H9 (cell line): Measurements from ENCODE around the gene ZNF235. TPM values are rescaled to one million over a fixed set of nuclear protein-coding genes. Genes with fewer than 3 reads are reported as not detected.

Experiments
- DNase-seq: peaks from one replicate; pipeline ENCODE4 v3.0.0-alpha.2; 2017
- H2AFZ ChIP-seq: one replicate; pipeline ENCODE4 v1.6.1; 2013; ENCODE audit warnings: mild to moderate bottlenecking, low read length, control low read depth, moderate library complexity
- H2AK5ac ChIP-seq: 2 replicates; pipeline ENCODE4 v1.6.1; 2013; ENCODE audit warnings: low read length, control low read depth, mixed read lengths; ENCODE audit not compliant: insufficient read length
- H2BK120ac ChIP-seq: one replicate; pipeline ENCODE4 v1.6.1; 2013; ENCODE audit warnings: low read depth, mild to moderate bottlenecking, low read length, control low read depth, inconsistent platforms; ENCODE audit not compliant: poor library complexity, severe bottlenecking
- H2BK12ac ChIP-seq: 2 replicates; pipeline ENCODE4 v1.6.1; 2013; ENCODE audit warnings: low read length, control low read depth, mixed read lengths, low read depth; ENCODE audit not compliant: insufficient read length
- H2BK15ac ChIP-seq: 2 replicates; pipeline ENCODE4 v1.6.1; 2013; ENCODE audit warnings: low read depth, low read length, control low read depth
- H2BK20ac ChIP-seq: one replicate; pipeline ENCODE4 v1.6.1; 2013; ENCODE audit warnings: low read depth, mild to moderate bottlenecking, low read length, control low read depth, inconsistent platforms; ENCODE audit not compliant: poor library complexity, severe bottlenecking
- H2BK5ac ChIP-seq: 2 replicates; pipeline ENCODE4 v1.6.1; 2013; ENCODE audit warnings: low read length, control low read depth, mixed read lengths; ENCODE audit not compliant: insufficient read length
- H3K14ac ChIP-seq: 2 replicates; pipeline ENCODE4 v1.6.1; 2013; ENCODE audit warnings: low read length, control low read depth; ENCODE audit not compliant: insufficient read depth
- H3K18ac ChIP-seq: 2 replicates; pipeline ENCODE4 v1.6.1; 2013; ENCODE audit warnings: low read depth, mild to moderate bottlenecking, mixed read lengths, low read length, control low read depth; ENCODE audit not compliant: insufficient read length
- H3K23ac ChIP-seq: 2 replicates; pipeline ENCODE4 v1.6.1; 2013; ENCODE audit warnings: low read length, control low read depth, mixed read lengths, low read depth; ENCODE audit not compliant: insufficient read length
- H3K23me2 ChIP-seq: 2 replicates; pipeline ENCODE4 v1.6.1; 2013; ENCODE audit warnings: low read depth, mild to moderate bottlenecking, mixed read lengths, low read length, control low read depth; ENCODE audit not compliant: insufficient read length, poor library complexity, severe bottlenecking
- H3K27ac ChIP-seq: 2 replicates; pipeline ENCODE4 v1.5.1; 2013; ENCODE audit warnings: low read length, control low read depth, mixed read lengths, low read depth; ENCODE audit not compliant: insufficient read length
- H3K27me3 ChIP-seq: 2 replicates; pipeline ENCODE4 v1.6.1; 2013; ENCODE audit warnings: low read length, control low read depth, inconsistent platforms; ENCODE audit not compliant: insufficient read depth
- H3K4ac ChIP-seq: 2 replicates; pipeline ENCODE4 v1.6.1; 2013; ENCODE audit warnings: low read depth, mild to moderate bottlenecking, control low read depth, inconsistent platforms, low read length, moderate library complexity
- H3K4me1 ChIP-seq: 2 replicates; pipeline ENCODE4 v1.6.1; 2013; ENCODE audit warnings: low read length, control low read depth, inconsistent platforms; ENCODE audit not compliant: insufficient read depth
- H3K4me2 ChIP-seq: 2 replicates; pipeline ENCODE4 v1.6.1; 2013; ENCODE audit warnings: low read length, control low read depth, mixed read lengths; ENCODE audit not compliant: insufficient read length, insufficient read depth
- H3K56ac ChIP-seq: 2 replicates; pipeline ENCODE4 v1.6.1; 2013; ENCODE audit warnings: low read depth, mild to moderate bottlenecking, mixed read lengths, low read length, control low read depth; ENCODE audit not compliant: insufficient read length
- H3K79me1 ChIP-seq: 2 replicates; pipeline ENCODE4 v1.6.1; 2013; ENCODE audit warnings: low read depth, mild to moderate bottlenecking, moderate library complexity, low read length, control low read depth, inconsistent platforms; ENCODE audit not compliant: insufficient read depth, poor library complexity, severe bottlenecking
- H3K79me2 ChIP-seq: 2 replicates; pipeline ENCODE4 v1.6.1; 2013; ENCODE audit warnings: low read length, control low read depth, inconsistent platforms; ENCODE audit not compliant: insufficient read depth
- H3K9ac ChIP-seq: 2 replicates; pipeline ENCODE4 v1.6.1; 2013; ENCODE audit warnings: low read length, control low read depth, mixed read lengths; ENCODE audit not compliant: insufficient read length; ENCODE audit errors: extremely low read depth
- H3K9me3 ChIP-seq: one replicate; pipeline ENCODE4 v1.6.1; 2013; ENCODE audit warnings: low read depth, low read length, inconsistent platforms; ENCODE audit not compliant: control insufficient read depth
- H3T11ph ChIP-seq: one replicate; pipeline ENCODE4 v1.6.1; 2013; ENCODE audit warnings: mild to moderate bottlenecking, low read length, control low read depth, inconsistent platforms
- H4K20me1 ChIP-seq: one replicate; pipeline ENCODE4 v1.6.1; 2013; ENCODE audit not compliant: control insufficient read depth, insufficient read length, insufficient read depth
- H4K5ac ChIP-seq: 2 replicates; pipeline ENCODE4 v1.6.1; 2013; ENCODE audit warnings: low read depth, mild to moderate bottlenecking, mixed read lengths, low read length, control low read depth; ENCODE audit not compliant: insufficient read length
- H4K8ac ChIP-seq: replicated peaks from 2 replicates; pipeline ENCODE4 v1.6.1; 2013; ENCODE audit warnings: low read length, control low read depth, mixed read lengths, low read depth; ENCODE audit not compliant: insufficient read length
- H4K91ac ChIP-seq: 2 replicates; pipeline ENCODE4 v1.6.1; 2013; ENCODE audit warnings: low read depth, mild to moderate bottlenecking, moderate library complexity, mixed read lengths, low read length, control low read depth; ENCODE audit not compliant: insufficient read length
- H3K27ac Mint-ChIP-seq, 3 experiments: 2 replicates in 2 of 3; 3 replicates in 1 of 3; pipeline ENCODE4 v1.8.0; 2020 to 2021; ENCODE audit warnings: mixed read lengths in 3 of 3, mild to moderate bottlenecking in 1 of 3, moderate library complexity in 1 of 3
- H3K27me3 Mint-ChIP-seq: 2 replicates; pipeline ENCODE4 v1.8.0; 2021; ENCODE audit warnings: low read depth, mild to moderate bottlenecking, moderate library complexity, mixed read lengths
- H3K36me3 Mint-ChIP-seq, 3 experiments: 2 replicates in 2 of 3; 3 replicates in 1 of 3; pipeline ENCODE4 v1.8.0; 2020 to 2021; ENCODE audit warnings: low read depth in 3 of 3, mixed read lengths in 3 of 3; ENCODE audit not compliant: insufficient read depth in 1 of 3
- H3K4me1 Mint-ChIP-seq, 2 experiments: 2 replicates each; pipeline ENCODE4 v1.8.0; 2020; ENCODE audit warnings: mixed read lengths in 2 of 2
- H3K4me3 Mint-ChIP-seq, 2 experiments: 2 replicates in 1 of 2; 3 replicates in 1 of 2; pipeline ENCODE4 v1.8.0; 2020 to 2021; ENCODE audit warnings: mild to moderate bottlenecking in 2 of 2, mixed read lengths in 2 of 2, moderate library complexity in 1 of 2
- H3K9me3 Mint-ChIP-seq, 2 experiments: 2 replicates in 1 of 2; 3 replicates in 1 of 2; pipeline ENCODE4 v1.8.0; 2020; ENCODE audit warnings: mild to moderate bottlenecking in 2 of 2, mixed read lengths in 2 of 2, moderate library complexity in 1 of 2
- CTCF ChIP-seq: fragments of 200-600 bp; sonication (generic); conservative IDR thresholded peaks from 3 replicates; pipeline ENCODE4 v1.8.0; 2021; ENCODE audit warnings: antibody characterized with exemption, mild to moderate bottlenecking
- WGBS: extraction: QIAGEN DNeasy Blood & Tissue Kit; methylation state at CpG from one replicate; pipeline ENCODE4 v1.1.7; 2013; ENCODE audit warnings: missing lambda C conversion rate, low lambda C conversion rate, mixed read lengths; ENCODE audit not compliant: insufficient read length; ENCODE audit errors: extremely low coverage; 5-methylcytosine and 5-hydroxymethylcytosine counted together
- total RNA-seq: library from RNA; stranded (reverse); gene quantifications from 2 replicates; pipeline ENCODE4 v1.2.1, GENCODE V29; 2021

Gene ZNF235
- total RNA-seq, 1 experiment from 2014 or later, result 6.6 TPM

GRCh38 chr19:44332145-44332544, 27.3 kb upstream of the ZNF235 start:
- no peak overlapping the region for H3K4me2 ChIP-seq
- H3K36me3 Mint-ChIP-seq, result peaks cover 85 to 97% (median 95%) of the 10 kb centered on the region in 3 experiments
- no peak overlapping the region for H2BK120ac ChIP-seq
- H3K4ac ChIP-seq, result no peak overlapping the region
- H2BK5ac ChIP-seq, result no peak overlapping the region
- H2AFZ ChIP-seq, result no peak overlapping the region
- no peak overlapping the region for H3K27ac Mint-ChIP-seq
- TF ChIP-seq CTCF, result no peak
- H4K5ac ChIP-seq, result no peak overlapping the region
- no peak overlapping the region for H2BK15ac ChIP-seq
- DNase-seq, result no peak
- H3K18ac ChIP-seq, result no peak overlapping the region
- peaks cover 2% of the 10 kb centered on the region for H3K23me2 ChIP-seq
- no peak overlapping the region for H3K9ac ChIP-seq
- H2BK12ac ChIP-seq, result no peak overlapping the region
- no peak overlapping the region for H3T11ph ChIP-seq
- H2BK20ac ChIP-seq, result no peak overlapping the region
- no peaks in the 10 kb centered on the region for H3K4me1 Mint-ChIP-seq
- H3K14ac ChIP-seq, result no peak overlapping the region
- no CpG with 5 or more reads among the region's 1 CpG for WGBS
- H3K27me3 Mint-ChIP-seq, result no peaks in the 10 kb centered on the region; the same call in none of the 2 replicates
- H3K79me1 ChIP-seq, result no peaks in the 10 kb centered on the region
- H4K8ac ChIP-seq, result no peak overlapping the region
- H3K27ac ChIP-seq, result no peak overlapping the region
- no peak overlapping the region for H4K91ac ChIP-seq
- no peak overlapping the region for H2AK5ac ChIP-seq
- no peak overlapping the region for H3K56ac ChIP-seq
- no peaks in the 10 kb centered on the region for H3K4me1 ChIP-seq
- H4K20me1 ChIP-seq, result no peaks in the 10 kb centered on the region
- no peaks in the 10 kb centered on the region for H3K27me3 ChIP-seq
- H3K23ac ChIP-seq, result no peak overlapping the region
- H3K9me3 Mint-ChIP-seq, result peaks cover 92 to 94% of the 10 kb centered on the region in 2 experiments
- H3K79me2 ChIP-seq, result no peaks in the 10 kb centered on the region
- peaks cover 81% of the 10 kb centered on the region for H3K9me3 ChIP-seq
- no peak overlapping the region for H3K4me3 Mint-ChIP-seq
